Measurements from ENCODE around the gene C5orf63. TPM values are rescaled to one million over a fixed set of nuclear protein-coding genes. Genes with fewer than 3 reads are reported as not detected.

C5orf63 gene
- total and polyA plus RNA-seq, 10 of the 15 experiments (the other 5 are each of a cell fraction or from before 2014, with no cell fraction given), result 8.7 to 54.3 (median 11.9) TPM

- H3K27ac ChIP-seq (ENCODE audit: control insufficient read depth, insufficient read depth), result no peak overlapping the region
- no peak overlapping the region for H3K9ac ChIP-seq (ENCODE audit: control insufficient read depth, insufficient read depth, low read length)
- H3K79me2 ChIP-seq (ENCODE audit: control insufficient read depth, insufficient read depth, low read length), result no peaks in the 10 kb centered on the region
- BruUV-seq (replicated peaks), result no TSS peak
- H3K4me3 ChIP-seq, result no peak overlapping the region
- H3K9me3 ChIP-seq (replicated peaks; ENCODE audit: control insufficient read depth, insufficient read depth, low read length), result no peaks in the 10 kb centered on the region; the same call in 2 of the 3 replicates
- FAIRE-seq (no peak), ATAC-seq (no peak), DNase-seq (ENCODE audit: low read depth, low spot score) (no peak)
- no peaks in the 10 kb centered on the region for H3K4me1 ChIP-seq (ENCODE audit: control insufficient read depth, insufficient read depth, low read length)
- 94% methylated on average over 3 of the region's 3 CpGs for WGBS (ENCODE audit: insufficient coverage, insufficient replicate concordance, low lambda C conversion rate, missing lambda C conversion rate)
- no peak overlapping the region for H2AFZ ChIP-seq (ENCODE audit: control insufficient read depth, low read depth, low read length)
- POLR2A ChIA-PET, result no interaction called here
- intact Hi-C loops (cut with micrococcal nuclease; ENCODE audit: unreplicated experiment), result no loop called here
- CTCF ChIA-PET, result no interaction called here
- no peak overlapping the region for H3K4me2 ChIP-seq (ENCODE audit: control insufficient read depth, insufficient read depth)
- H3K27me3 ChIP-seq (replicated peaks in 1 of 2; ENCODE audit: control insufficient read depth in 2 of 2, insufficient read depth in 2 of 2, low read length in 1 of 2), result no peaks in the 10 kb centered on the region; a peak in 2 of 4 replicates
- no peaks in the 10 kb centered on the region for H3K36me3 ChIP-seq (ENCODE audit: control insufficient read depth in 2 of 2, insufficient read depth in 2 of 2, low read length in 1 of 2)
- TF ChIP-seq ZNF24 (IDR thresholded peaks at IDR 0.05), result no peak
- no peak for TF ChIP-seq PBX3 (IDR thresholded peaks at IDR 0.05; ENCODE audit: insufficient replicate concordance, low read depth, low read length)
- no peak for TF ChIP-seq EZH2 (IDR thresholded peaks at IDR 0.05; ENCODE audit: borderline replicate concordance, control insufficient read depth, low read depth, low read length)
- TF ChIP-seq MAX (IDR thresholded peaks at IDR 0.05; ENCODE audit: low read depth, low read length), result no peak
- TF ChIP-seq SREBF1 (IDR thresholded peaks at IDR 0.05; ENCODE audit: low read length), result no peak
- TF ChIP-seq ASH2L (IDR thresholded peaks at IDR 0.05; ENCODE audit: borderline replicate concordance, low read depth), result no peak
- no peak for TF ChIP-seq E2F4 (IDR thresholded peaks at IDR 0.05; ENCODE audit: low read depth, low read length)
- no peak for TF ChIP-seq SRF (IDR thresholded peaks at IDR 0.05; ENCODE audit: low read depth in 2 of 2, low read length in 2 of 2)
- no peak for TF ChIP-seq RCOR1 (conservative IDR thresholded peaks at IDR 0.05; ENCODE audit: low read depth, low read length)
- RAD21 ChIA-PET (ENCODE audit: unreplicated experiment), result no interaction called here
- SMC1A ChIA-PET (ENCODE audit: uncharacterized antibody, unreplicated experiment), result interaction anchor here (0.6 to 1.5 kb wide), 2 partner anchors 18 to 567 kb away, joined by 3 to 4 read pairs; no protein-coding TSS in a partner anchor
- in situ Hi-C loops (cut with MboI), result no loop called here
- H4K20me1 ChIP-seq (ENCODE audit: control insufficient read depth, insufficient read depth), result no peaks in the 10 kb centered on the region; the same call in 1 of the 2 replicates
Measured at GRCh38 chr5:127112347-127112864, 39.1 kb upstream of the C5orf63 start.

Measured in GM12878 (cell line).